ENCODE results near the gene MYO5C. TPM values are rescaled to one million over a fixed set of nuclear protein-coding genes. Genes with fewer than 3 reads are reported as not detected.
"Not testable (repeated sequence)": the region's sequence is repeated elsewhere in the genome, so short reads cannot be mapped to it uniquely, and the experiment has no call there.

Gene MYO5C
- total RNA-seq, 1 experiment from 2014 or later = 0.11 TPM

DNA sequence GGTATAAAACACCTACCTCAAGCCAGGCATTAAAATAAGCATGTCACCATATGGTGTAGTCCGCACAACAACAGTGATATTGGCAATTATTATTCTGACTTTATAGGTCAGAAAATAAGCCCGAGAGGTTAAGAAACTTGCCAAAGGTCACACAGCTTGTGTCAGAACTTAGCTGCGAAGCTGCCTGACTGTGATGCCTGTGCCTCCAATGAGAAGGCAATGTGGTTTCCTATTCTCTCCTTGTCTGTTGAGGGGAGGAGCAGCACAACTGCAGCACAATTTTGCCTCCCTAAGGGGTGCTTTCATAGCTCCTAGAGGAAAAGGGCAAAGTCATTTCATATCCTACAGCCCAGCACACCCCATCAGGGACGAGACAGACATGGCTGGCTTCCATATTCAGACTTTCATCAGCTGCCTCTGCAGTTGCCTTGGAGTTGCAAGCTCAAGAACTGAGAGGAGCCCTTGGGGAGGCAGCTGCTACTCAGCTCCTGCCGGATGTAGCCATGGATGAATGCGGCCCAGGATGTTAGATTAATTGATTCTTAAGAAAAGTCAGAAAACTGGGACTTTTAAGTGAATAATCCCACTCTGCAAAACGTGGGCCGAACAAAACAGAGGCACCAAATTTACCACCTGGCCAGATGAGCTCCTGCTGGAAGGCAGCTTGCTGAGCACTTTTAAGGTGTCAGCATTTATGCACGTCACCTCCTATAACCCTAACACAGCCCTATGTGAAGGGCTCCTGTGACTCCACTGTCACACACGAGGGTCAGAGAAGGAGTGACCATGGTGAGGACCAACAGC lies 38.5 kb downstream of the MYO5C start:
- in situ Hi-C loops (cut with HindIII; ENCODE audit: low pct_unique_long_range_greater_than_20kb, low sequenced_read_pairs) = loop anchor here (25.0 kb wide), 1 partner anchor 480 kb away; no protein-coding TSS in a partner anchor
- DNase-seq (ENCODE audit: low read depth, low spot score) = no peak

DNA sequence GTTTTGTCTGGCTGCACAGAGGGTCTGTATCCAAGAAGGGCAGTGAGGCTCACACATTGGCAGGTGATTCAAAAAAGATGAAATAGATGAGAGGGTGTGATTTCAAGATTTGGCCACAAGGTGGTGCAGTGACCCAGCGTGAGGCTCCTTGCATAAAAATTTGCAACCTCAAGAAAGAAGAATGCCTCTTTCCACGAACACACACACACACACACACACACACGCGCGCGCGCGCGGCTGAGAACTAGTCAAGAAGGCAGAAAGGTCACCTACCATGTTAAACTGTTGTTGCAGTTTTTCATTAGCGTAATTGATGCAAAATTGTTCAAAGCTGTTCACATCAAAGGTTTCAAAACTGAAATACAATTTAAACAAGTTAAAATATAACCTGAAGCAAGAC lies 39.2 kb downstream of the MYO5C start:
- peak; percentile 83 for DNase-seq (ENCODE audit: low read depth, low spot score)
- in situ Hi-C loops (cut with HindIII; ENCODE audit: low pct_unique_long_range_greater_than_20kb, low sequenced_read_pairs) = loop anchor here (25.0 kb wide), 1 partner anchor 481 kb away; no protein-coding TSS in a partner anchor

DNA sequence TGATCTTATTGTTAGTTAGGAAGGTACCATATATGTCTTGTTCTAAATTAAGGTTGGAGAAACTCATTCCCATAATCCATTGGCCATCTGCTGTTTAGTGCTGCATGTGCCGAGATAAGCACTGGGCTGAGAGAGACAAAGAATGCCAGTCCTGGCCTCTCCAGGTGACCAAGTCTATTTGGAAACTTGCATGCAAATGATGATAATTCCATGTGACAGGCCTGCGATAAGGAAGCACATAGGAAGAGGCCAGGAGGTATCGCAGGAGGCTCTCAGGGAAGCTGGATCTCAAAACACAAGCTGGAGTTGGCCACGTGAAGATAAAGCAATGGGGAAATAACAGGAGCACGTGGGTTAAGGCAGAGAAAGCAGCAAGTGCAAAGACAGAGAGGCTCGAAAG lies 39.7 kb downstream of the MYO5C start:
- in situ Hi-C loops (cut with HindIII; ENCODE audit: low pct_unique_long_range_greater_than_20kb, low sequenced_read_pairs) = loop anchor here (25.0 kb wide), 1 partner anchor 481 kb away; no protein-coding TSS in a partner anchor
- no peak for DNase-seq (ENCODE audit: low read depth, low spot score)

DNA sequence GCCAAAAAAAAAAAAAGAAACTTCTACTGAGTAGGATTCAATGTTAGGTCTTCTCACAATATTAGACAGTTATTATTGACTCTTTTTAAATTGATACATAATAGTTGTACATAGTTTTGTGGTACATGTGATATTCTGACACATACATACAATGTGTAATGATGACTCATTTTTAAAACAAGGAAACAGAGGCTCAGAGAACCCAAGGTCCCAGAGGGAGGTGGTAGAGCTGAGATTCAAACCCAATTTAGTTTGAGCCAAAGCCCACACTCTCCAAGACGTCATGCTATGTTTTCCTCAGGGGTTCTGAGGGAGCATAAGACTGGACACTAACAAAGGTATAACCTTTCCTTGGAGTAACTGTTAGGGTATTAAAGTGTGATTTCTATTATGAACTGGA lies 40.6 kb downstream of the MYO5C start:
- in situ Hi-C loops (cut with HindIII; ENCODE audit: low pct_unique_long_range_greater_than_20kb, low sequenced_read_pairs) = loop anchor here (25.0 kb wide), 1 partner anchor 482 kb away; no protein-coding TSS in a partner anchor
- peak; percentile 16 for DNase-seq (ENCODE audit: low read depth, low spot score)

DNA sequence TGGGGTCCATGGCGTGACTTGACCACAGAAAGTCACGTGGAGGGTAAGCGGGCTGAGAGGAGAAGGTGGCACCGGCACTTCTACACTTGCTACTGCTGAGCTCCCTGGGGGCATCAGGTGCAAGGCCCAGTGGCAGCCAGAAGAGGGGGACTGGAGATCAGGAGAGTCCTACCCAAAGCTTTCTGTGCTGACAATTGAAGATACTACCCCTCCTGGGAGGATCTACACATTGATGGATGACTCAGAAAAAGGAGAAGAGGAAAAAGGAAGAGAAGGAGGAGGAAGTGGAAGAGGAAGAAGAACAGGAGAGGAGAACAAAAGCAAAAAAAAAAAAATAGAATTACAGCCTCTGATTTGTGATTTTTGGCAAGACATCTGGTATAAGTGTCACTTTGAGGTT lies 41.2 kb downstream of the MYO5C start:
- in situ Hi-C loops (cut with HindIII; ENCODE audit: low pct_unique_long_range_greater_than_20kb, low sequenced_read_pairs) = loop anchor here (25.0 kb wide), 1 partner anchor 483 kb away; no protein-coding TSS in a partner anchor
- DNase-seq (ENCODE audit: low read depth, low spot score) = peak; percentile 26

DNA sequence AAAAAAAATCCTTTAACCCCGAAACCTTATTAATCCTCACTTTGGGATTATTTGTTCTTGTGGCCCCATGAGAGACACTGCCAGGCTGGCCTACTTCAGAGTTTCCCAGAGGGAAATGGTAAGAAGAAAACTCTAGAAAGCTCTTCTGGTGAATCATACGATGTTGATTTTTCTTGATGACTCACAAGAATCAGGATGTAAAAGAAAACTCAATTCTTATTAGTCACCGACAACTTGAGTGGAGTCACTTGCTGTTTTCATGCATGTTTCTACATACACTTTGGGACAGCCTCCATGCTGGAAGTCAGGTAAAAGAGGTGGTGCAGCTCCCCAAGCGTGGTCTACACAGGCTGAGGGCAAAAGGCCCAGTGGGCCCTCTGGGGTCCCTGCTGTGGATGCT lies 42.8 kb downstream of the MYO5C start:
- in situ Hi-C loops (cut with HindIII; ENCODE audit: low pct_unique_long_range_greater_than_20kb, low sequenced_read_pairs) = loop anchor here (25.0 kb wide), 1 partner anchor 485 kb away; no protein-coding TSS in a partner anchor
- peak; percentile 8 for DNase-seq (ENCODE audit: low read depth, low spot score)

DNA sequence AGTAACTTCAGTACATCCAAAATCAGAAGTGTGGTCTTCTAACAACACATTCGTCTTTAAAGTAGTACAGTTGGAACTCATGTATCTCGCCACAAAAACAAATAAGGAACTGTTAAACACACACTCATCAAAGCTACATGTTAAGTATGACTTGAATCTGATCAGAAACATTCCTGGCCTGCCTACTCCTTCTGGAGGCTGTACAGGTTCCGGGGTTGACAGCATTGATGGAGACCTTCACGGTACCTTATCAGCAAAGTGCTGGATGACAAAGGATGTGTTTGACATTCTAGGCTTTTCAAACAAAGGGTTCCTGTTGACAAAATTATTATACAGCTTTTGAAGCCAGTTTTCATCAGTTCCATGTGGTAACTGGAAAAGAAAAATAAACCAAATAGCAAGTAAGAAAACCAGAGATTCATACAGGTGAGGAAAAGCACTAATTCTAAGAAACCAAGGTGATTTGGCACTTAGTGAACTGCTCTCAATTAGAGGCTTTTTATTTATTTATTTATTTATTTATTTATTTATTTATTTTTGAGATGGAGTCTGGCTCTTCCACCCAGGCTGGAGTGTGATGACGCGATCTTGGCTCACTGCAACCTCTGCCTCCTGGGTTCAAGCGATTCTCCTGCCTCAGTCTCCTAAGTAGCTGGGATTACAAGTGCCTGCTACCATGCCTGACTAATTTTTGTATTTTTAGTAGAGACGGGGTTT lies 44.3 kb downstream of the MYO5C start:
- in situ Hi-C loops (cut with HindIII; ENCODE audit: low pct_unique_long_range_greater_than_20kb, low sequenced_read_pairs) = loop anchor here (25.0 kb wide), 1 partner anchor 486 kb away; no protein-coding TSS in a partner anchor
- no peak for DNase-seq (ENCODE audit: low read depth, low spot score)

DNA sequence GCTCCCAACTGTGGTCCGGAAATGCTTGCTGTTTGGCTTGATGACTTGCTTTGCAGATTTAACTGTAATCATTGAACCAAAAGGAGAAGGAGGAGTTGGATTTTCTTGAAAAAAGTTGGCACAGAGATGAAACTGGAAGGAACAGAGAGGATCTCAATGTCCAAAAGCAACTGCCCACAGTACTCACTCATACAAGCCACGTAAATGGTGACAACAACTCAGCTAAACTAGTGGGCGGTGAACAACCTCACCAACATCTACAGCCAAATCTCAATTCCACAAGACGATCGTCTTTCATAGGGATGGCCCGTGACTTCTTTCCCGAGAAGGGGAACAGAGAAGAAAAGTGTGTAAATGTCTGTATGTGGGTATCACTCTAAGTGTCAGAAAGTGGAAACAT lies 48.1 kb downstream of the MYO5C start:
- in situ Hi-C loops (cut with HindIII; ENCODE audit: low pct_unique_long_range_greater_than_20kb, low sequenced_read_pairs) = no loop called here
- DNase-seq (ENCODE audit: low read depth, low spot score) = no peak

DNA sequence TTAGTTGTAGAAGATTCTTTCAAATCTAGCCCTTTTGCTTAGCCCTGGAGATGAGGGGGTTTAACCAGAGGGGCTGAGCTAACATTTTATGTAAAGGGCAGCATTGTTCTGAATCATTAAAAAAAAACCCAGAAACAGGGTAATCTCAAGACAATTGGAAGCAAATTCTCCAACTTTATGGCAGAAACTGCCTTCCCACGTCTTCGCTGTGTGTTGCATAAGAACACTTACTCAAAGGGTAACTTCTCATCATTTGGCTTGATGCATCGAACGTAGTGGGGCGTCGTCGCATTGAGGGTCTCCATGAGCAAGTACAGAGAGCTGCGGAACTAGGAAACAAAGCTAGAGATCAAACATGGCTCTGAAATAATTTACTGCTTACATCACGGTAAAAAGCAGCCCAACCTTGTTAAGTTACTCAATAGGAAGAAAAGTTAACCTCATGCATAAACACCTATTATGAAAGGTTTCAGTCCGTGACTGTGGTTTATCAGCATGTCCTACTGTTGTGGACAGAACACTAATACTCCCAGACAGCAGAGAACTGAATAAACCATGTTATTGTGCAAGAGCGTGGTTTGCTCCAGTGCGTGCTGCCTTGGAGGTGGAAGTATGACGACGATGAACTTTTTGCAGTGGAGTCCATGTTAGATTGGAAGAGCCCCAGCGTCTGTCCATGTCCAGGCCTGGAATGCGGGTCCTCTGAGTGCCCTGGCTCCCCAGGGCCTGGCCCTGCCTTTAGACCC lies 48.7 kb downstream of the MYO5C start:
- DNase-seq (ENCODE audit: low read depth, low spot score) = no peak
- in situ Hi-C loops (cut with HindIII; ENCODE audit: low pct_unique_long_range_greater_than_20kb, low sequenced_read_pairs) = no loop called here

DNA sequence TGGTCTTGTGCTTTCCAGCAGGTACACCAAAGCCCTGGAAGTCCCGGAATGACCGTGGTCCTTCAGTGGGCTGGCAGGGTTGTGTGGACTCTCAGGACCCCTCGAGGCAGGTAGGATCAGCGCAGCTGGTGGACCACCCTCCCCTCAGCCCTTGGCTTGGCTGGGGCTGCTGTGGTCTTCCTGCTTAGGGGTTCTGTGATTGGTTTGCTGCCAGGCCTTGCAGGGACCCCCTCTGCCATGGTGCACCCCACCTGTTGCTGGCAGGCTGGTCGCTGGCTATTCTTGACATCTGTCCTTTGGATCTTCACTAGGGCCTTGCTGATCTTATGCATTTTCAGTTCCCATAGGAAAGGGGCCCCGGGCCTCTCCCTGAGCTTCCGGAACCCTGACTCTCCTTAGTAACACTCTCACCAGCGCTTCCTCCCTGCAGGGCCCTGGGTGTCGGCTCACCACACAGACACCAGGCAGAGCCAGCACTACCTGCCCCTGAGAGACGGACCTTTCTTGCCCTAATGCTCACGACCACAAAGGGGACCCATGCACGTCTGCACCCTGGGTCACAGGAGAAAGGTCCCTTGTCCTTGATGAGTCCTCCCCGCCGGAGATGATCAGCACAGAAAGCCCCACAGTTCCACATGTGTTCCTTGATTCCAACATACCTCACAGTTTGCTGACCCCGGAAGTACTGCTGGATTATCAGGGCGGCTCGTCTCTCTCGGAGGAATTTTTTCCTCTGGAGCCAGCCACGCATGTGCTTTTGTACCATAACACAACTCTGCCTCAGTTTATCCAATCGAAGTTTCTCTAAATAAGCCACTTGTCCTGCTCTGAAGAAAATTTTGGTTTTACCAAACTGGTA lies 51.7 kb downstream of the MYO5C start:
- in situ Hi-C loops (cut with HindIII; ENCODE audit: low pct_unique_long_range_greater_than_20kb, low sequenced_read_pairs) = no loop called here
- DNase-seq (ENCODE audit: low read depth, low spot score) = no peak

DNA sequence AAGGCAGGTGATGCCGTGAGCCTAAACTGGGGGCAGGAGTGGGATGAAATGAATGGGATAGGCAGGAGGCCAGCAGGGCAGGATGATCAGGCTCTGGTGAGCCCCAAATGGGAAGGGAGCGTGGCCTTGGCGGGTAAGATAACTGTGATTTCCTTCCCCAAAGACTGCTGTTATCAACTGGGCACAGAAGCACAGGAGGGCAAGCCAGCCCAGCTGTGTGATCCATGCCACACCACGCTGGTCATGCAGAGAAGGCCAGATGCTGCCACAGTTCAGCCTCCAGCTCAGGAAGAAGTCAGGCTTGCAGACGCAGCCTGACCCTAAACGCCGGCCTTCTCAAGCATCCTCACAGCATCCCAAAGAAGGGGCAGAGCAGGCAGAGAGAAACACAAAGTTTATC lies 52.3 kb downstream of the MYO5C start:
- in situ Hi-C loops (cut with HindIII; ENCODE audit: low pct_unique_long_range_greater_than_20kb, low sequenced_read_pairs) = no loop called here
- DNase-seq (ENCODE audit: low read depth, low spot score) = no peak

DNA sequence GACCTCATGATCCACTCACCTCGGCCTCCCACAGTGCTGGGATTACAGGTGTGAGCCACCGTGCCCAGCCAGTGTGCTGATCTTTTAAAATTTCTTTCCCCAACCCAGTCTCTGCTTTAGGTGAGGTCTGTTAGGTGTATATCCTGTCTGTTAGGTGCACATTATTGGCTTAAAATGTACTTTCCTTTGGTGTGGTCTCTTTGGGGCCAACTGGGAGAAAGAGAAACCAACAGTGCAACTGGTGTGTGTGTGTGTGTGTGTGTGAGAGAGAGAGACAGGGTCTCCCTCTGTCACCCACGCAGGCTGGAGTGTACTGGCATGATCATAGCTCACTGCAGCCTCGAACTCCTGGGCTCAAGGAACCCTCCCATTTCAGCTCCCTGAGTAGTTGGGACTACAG lies 54.1 kb downstream of the MYO5C start:
- no peak for DNase-seq (ENCODE audit: low read depth, low spot score)
- in situ Hi-C loops (cut with HindIII; ENCODE audit: low pct_unique_long_range_greater_than_20kb, low sequenced_read_pairs) = no loop called here

DNA sequence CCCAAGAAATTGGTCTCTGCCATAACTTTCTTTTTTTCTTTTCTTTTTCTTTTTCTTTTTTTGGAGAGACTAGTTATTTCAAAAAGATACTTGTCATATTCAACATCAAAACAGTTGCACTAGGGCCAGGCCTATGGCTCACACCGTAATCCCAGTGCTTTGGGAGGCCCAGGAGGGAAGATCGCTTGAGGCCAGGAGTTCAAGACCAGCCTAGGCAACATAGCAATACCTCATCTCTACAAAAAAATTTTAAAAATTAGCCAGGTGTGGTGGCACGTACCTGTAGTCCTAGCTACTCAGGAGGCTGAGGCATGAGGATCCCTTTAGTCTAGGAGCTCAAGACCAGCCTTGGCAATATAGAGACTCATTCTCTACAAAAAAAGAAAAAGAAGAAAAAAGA lies 55.4 kb downstream of the MYO5C start:
- DNase-seq (ENCODE audit: low read depth, low spot score) = no peak
- in situ Hi-C loops (cut with HindIII; ENCODE audit: low pct_unique_long_range_greater_than_20kb, low sequenced_read_pairs) = no loop called here

DNA sequence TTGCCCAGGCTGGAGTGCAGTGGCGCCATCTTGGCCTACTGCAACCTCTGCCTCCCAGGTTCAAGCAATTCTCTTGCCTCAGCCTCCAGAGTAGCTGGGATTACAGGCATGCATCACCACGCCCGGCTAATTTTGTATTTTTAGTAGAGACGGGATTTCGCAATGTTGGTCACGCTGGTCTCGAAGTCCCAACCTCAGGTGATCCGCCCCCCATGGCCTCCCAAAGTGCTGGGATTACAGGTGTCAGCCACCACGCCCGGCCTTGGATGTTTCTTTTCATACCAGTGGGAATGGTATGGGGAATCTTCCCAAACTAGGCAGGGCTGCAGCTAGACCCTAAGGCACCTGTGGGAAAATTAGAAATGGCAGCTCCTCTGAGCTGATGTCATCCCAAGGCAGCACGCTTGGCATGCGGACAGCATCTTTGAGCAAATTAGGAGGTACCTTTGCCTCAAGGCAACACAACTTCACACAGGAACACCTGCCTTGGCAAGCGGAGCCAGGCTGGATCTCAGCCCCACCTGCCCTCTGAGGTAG lies 56.5 kb downstream of the MYO5C start:
- DNase-seq (ENCODE audit: low read depth, low spot score); in situ Hi-C loops (cut with HindIII; ENCODE audit: low pct_unique_long_range_greater_than_20kb, low sequenced_read_pairs): not testable (repeated sequence)

DNA sequence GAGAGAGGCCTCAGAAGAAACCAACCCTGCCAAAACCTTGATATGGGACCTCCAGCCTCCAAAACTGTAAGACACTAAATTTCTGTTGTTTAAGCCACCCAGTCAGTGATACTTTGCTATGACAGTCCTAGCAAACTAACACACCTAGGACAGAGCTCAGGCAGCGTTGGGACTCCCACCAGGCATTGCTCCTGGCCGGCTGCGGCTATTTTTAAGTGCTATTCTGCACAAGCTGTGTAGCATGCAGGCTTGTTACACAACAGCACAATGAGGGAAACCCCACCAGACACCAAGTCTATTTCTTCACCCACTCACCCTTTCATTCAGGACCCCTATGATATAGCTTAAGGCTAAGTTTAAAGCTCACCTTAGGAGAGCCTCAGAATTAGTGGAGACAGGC lies 57.5 kb downstream of the MYO5C start:
- in situ Hi-C loops (cut with HindIII; ENCODE audit: low pct_unique_long_range_greater_than_20kb, low sequenced_read_pairs) = no loop called here
- DNase-seq (ENCODE audit: low read depth, low spot score) = no peak

DNA sequence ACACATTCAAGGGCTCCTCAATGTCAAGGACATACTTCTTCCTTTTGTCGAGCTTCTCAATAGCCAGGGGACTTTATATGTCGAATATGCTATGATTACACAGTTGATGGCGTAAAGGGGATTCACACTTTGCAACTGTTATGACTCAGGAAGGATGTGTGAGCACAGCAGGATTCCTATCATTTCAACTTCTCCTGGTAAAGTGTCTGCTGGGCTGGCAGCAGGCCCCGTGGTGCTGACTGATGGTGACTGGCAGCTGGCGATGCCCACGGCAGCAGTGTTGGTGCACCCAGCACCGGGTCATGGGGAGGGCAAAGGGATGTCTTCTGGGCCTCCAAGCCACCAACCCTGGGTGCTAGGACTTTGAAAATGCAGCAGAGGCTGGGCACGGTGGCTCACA lies 59.6 kb downstream of the MYO5C start:
- DNase-seq (ENCODE audit: low read depth, low spot score) = no peak
- in situ Hi-C loops (cut with HindIII; ENCODE audit: low pct_unique_long_range_greater_than_20kb, low sequenced_read_pairs) = no loop called here
